K562 (cell line): ENCODE data around the gene SLC27A4. TPM values are rescaled to one million over a fixed set of nuclear protein-coding genes. Genes with fewer than 3 reads are reported as not detected.
A peak's percentile ranks its signal among the peaks of the same experiment; 100 is the strongest.

Source experiments
- ATAC-seq: fragments of 200-7000 bp; cut with Tn5 transposase; 3 replicates; pipeline ENCODE4 v1.9.1; 2020; ENCODE audit warnings: moderate library complexity
- BruUV-seq: library from RNA; stranded (reverse); fragments of 400-500 nt; replicated peaks from 2 replicates; lab custom pipeline; 2021; lab: Mats Ljungman, UMichigan
- CTCF ChIA-PET: fragments of 300-600 bp; formaldehyde crosslinking; extraction: SDS; loops from one replicate; lab custom pipeline; 2021; ENCODE audit warnings: low intra/inter-chr PET ratio; lab: Yijun Ruan, JAX
- POLR2A ChIA-PET: fragments of 300-600, 350-650 bp; sonication (Branson Sonifier 250); formaldehyde crosslinking; extraction: SDS; loops from one replicate; lab custom pipeline; 2021; ENCODE audit warnings: antibody characterized with exemption, inconsistent platforms; lab: Yijun Ruan, JAX
- DNase-seq, 4 experiments: peaks; one replicate each; pipeline versions ENCODE4 v3.0.0 to v3.0.0-alpha.2; 2011 to 2018; ENCODE audit warnings: low spot score in 3 of 4, mixed read lengths in 3 of 4; ENCODE audit errors: extremely low read depth in 1 of 4
- FAIRE-seq: peaks from 2 replicates; lab custom pipeline; 2011; peaks lifted over from hg19 to GRCh38; lab: Jason Lieb, UNC
- H2AFZ ChIP-seq: 2 replicates; pipeline ENCODE4 v1.6.0; 2011; ENCODE audit warnings: low read depth, low read length, control low read depth, inconsistent platforms
- H3K27ac ChIP-seq: fragments of 200-600 bp; 3 replicates; pipeline ENCODE4 v1.8.0; 2011; ENCODE audit warnings: low read depth, mild to moderate bottlenecking, control low read depth, inconsistent platforms, low read length, moderate library complexity, mixed read lengths; ENCODE audit errors: extremely low read depth
- H3K27me3 ChIP-seq, 2 experiments: fragments of 300-600 bp in 1 of 2; 2 replicates in 1 of 2; 3 replicates in 1 of 2; pipeline versions ENCODE4 v1.6.0 to v1.8.0; 2011; ENCODE audit warnings: inconsistent platforms in 2 of 2, low read length in 2 of 2, mild to moderate bottlenecking in 1 of 2, mixed read lengths in 1 of 2, moderate library complexity in 1 of 2; ENCODE audit not compliant: control insufficient read depth in 2 of 2, insufficient read depth in 2 of 2
- H3K36me3 ChIP-seq: fragments of 300-600 bp; 3 replicates; pipeline ENCODE4 v1.8.0; 2011; ENCODE audit warnings: mild to moderate bottlenecking, low read length, inconsistent platforms; ENCODE audit not compliant: control insufficient read depth, insufficient read depth
- H3K4me1 ChIP-seq, 2 experiments: fragments of 200-600 bp in 1 of 2; replicated peaks in 1 of 2; 2 replicates in 1 of 2; 3 replicates in 1 of 2; pipeline versions ENCODE4 v1.5.1 to v1.8.0; 2011; ENCODE audit warnings: inconsistent platforms in 2 of 2, low read length in 2 of 2, mild to moderate bottlenecking in 1 of 2, mixed read lengths in 1 of 2, moderate library complexity in 1 of 2; ENCODE audit not compliant: control insufficient read depth in 2 of 2, insufficient read depth in 2 of 2
- H3K4me2 ChIP-seq: 2 replicates; pipeline ENCODE4 v1.6.1; 2011; ENCODE audit warnings: low read length, control low read depth, inconsistent platforms, mixed read lengths; ENCODE audit not compliant: insufficient read depth
- H3K4me3 ChIP-seq: fragments of 200-600 bp; sonication (generic), shearing (Covaris generic); 2 replicates; pipeline ENCODE4 v1.5.1; 2016; ENCODE audit warnings: control low read depth, inconsistent platforms
- H3K79me2 ChIP-seq: fragments of 200-600 bp; 3 replicates; pipeline ENCODE4 v1.8.0; 2011; ENCODE audit warnings: low read length, inconsistent platforms; ENCODE audit not compliant: control insufficient read depth, insufficient read depth
- H3K9ac ChIP-seq, 2 experiments: 2 replicates each; pipeline versions ENCODE4 v1.6.0 to v1.6.1; 2011; ENCODE audit warnings: low read depth in 2 of 2, low read length in 2 of 2, control low read depth in 1 of 2, inconsistent platforms in 1 of 2, mild to moderate bottlenecking in 1 of 2, mixed read lengths in 1 of 2; ENCODE audit not compliant: insufficient read depth in 1 of 2
- H3K9me1 ChIP-seq: one replicate; pipeline ENCODE4 v1.6.0; 2011; ENCODE audit warnings: inconsistent platforms, mild to moderate bottlenecking, low read length, moderate library complexity; ENCODE audit not compliant: control insufficient read depth, insufficient read depth
- H3K9me3 ChIP-seq: replicated peaks from 2 replicates; pipeline ENCODE4 v1.5.1; 2011; ENCODE audit warnings: low read depth, low read length, inconsistent platforms; ENCODE audit not compliant: control insufficient read depth, insufficient read depth
- H4K20me1 ChIP-seq: replicated peaks from 2 replicates; pipeline ENCODE4 v1.6.1; 2011; ENCODE audit warnings: low read length, inconsistent platforms, mixed read lengths; ENCODE audit not compliant: control insufficient read depth, insufficient read depth
- POLR2G ChIP-seq: fragments of 200-400 bp; formaldehyde crosslinking; IDR thresholded peaks from 2 replicates; pipeline ENCODE4 v1.6.1; 2017; ENCODE audit warnings: low read depth, mild to moderate bottlenecking, antibody characterized with exemption, low read length, moderate library complexity
- RBFOX2 ChIP-seq: fragments of 200-400 bp; formaldehyde crosslinking; IDR thresholded peaks from 2 replicates; pipeline ENCODE4 v1.6.1; 2017; ENCODE audit warnings: low read depth, mild to moderate bottlenecking, low read length, moderate library complexity
- RHOXF2B ChIP-seq: fragments of 250-450 bp; sonication (Bioruptor Pico); conservative IDR thresholded peaks from 2 replicates; pipeline ENCODE4 v1.5.1; 2021
- TAF15 ChIP-seq: fragments of 200-400 bp; formaldehyde crosslinking; IDR thresholded peaks from 2 replicates; pipeline ENCODE4 v1.6.1; 2017; ENCODE audit warnings: mild to moderate bottlenecking, low read depth, low read length, moderate library complexity
- ZNF282 ChIP-seq: sonication (generic); formaldehyde crosslinking; IDR thresholded peaks from 2 replicates; pipeline ENCODE4 v1.8.1; 2023; ENCODE audit warnings: missing genetic modification reagents
- ZNF77 ChIP-seq: fragments of 250-450 bp; sonication (Bioruptor Pico); IDR thresholded peaks from 2 replicates; pipeline ENCODE4 v1.5.0; 2020
- WGBS: fragments of 100-300 bp; shearing (Covaris generic); methylation state at CpG from one replicate; pipeline ENCODE4 v1.1.6; 2016; ENCODE audit warnings: low coverage, mixed read lengths; ENCODE audit not compliant: insufficient coverage; ENCODE audit errors: missing lambda C conversion rate; 5-methylcytosine and 5-hydroxymethylcytosine counted together
- in situ Hi-C: fragments of 300-500 bp; cut with MboI; formaldehyde crosslinking; loops from 4 replicates; pipeline ENCODE4 v1.15.0; 2018; ENCODE audit warnings: inconsistent platforms, mixed read lengths
- intact Hi-C: fragments of 100-400 bp; cut with micrococcal nuclease; formaldehyde crosslinking; loops from 2 replicates; pipeline ENCODE4 v1.14.2; 2022
- polyA plus RNA-seq, 8 experiments: library from polyadenylated mRNA; depleted of rRNA in 4 of 8; stranded (reverse) in 5 of 8; unstranded in 3 of 8; fragments of >200 nt; fragmentation: Nextera tagmentation in 2 of 8; fragmentation: Illumina TruSeq in 1 of 8; extraction: Ambion mirVana in 2 of 8; extraction: Trizol in 1 of 8; gene quantifications; 2 replicates each; pipeline versions ENCODE4 v1.2.1 to v1.2.3, GENCODE V29; 2011 to 2014; ENCODE audit warnings: inconsistent platforms in 1 of 8, missing spikeins in 1 of 8
- total RNA-seq, 7 experiments: library from RNA; depleted of rRNA in 6 of 7; stranded (reverse); fragments of >200 nt in 6 of 7; fragmentation: Illumina TruSeq in 2 of 7; extraction: Trizol in 2 of 7; gene quantifications; 2 replicates each; pipeline versions ENCODE4 v1.2.1 to v1.2.3, GENCODE V29; 2011 to 2021; ENCODE audit warnings: low replicate concordance in 1 of 7
- TF ChIP-seq, protein P1 (sequence below): sonication (generic); formaldehyde crosslinking; IDR thresholded peaks from 2 replicates; pipeline ENCODE4 v1.8.1; 2023; ENCODE audit warnings: mild to moderate bottlenecking, missing genetic modification reagents
- TF ChIP-seq, protein P2 (sequence below): fragments of 450-650 bp; IDR thresholded peaks from 2 replicates; pipeline ENCODE4 v1.6.1; 2018; ENCODE audit warnings: mild to moderate bottlenecking, low read depth; ENCODE audit not compliant: partially characterized antibody
- TF ChIP-seq, protein P3 (sequence below), 3 experiments: IDR thresholded peaks in 2 of 3; conservative IDR thresholded peaks in 1 of 3; 2 replicates each; pipeline ENCODE4 v1.5.1; 2011 to 2012; ENCODE audit warnings: low read length in 3 of 3, mild to moderate bottlenecking in 3 of 3, control low read depth in 2 of 3, improper control_type of control experiment in 1 of 3, inconsistent platforms in 1 of 3, low read depth in 1 of 3, mixed read lengths in 1 of 3, moderate library complexity in 1 of 3; ENCODE audit not compliant: insufficient read depth in 2 of 3

SLC27A4 gene
- total and polyA plus RNA-seq, 9 of the 15 experiments (the other 6 are each of a cell fraction or from before 2014, with no cell fraction given) = 0.25 to 35.7 (median 14.0) TPM

DNA sequence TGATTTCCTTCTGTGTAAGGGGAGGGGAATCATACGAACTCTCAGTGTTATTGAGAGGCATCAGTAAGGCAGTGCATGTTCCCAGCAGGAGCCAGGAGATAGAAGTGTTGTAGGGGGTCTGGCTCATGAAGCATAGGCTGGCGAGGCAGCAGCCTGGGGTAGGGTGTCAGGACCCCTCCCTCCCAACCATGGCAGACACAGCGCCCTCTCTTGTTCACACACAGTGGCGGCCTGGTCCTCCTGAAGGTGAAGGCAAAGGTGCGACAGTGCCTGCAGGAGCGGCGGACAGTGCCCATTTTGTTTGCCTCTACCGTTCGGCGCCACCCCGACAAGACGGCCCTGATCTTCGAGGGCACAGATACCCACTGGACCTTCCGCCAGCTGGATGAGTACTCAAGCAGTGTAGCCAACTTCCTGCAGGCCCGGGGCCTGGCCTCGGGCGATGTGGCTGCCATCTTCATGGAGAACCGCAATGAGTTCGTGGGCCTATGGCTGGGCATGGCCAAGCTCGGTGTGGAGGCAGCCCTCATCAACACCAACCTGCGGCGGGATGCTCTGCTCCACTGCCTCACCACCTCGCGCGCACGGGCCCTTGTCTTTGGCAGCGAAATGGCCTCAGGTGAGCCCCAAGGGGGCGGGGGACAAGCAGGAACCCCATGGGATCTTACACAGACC, 4.7 kb downstream of the SLC27A4 start:
- in situ Hi-C loops = loop anchor here (5.0 kb wide), 1 partner anchor 352 kb away; no protein-coding TSS in a partner anchor
- H3K36me3 ChIP-seq = peaks cover 76% of the 10 kb centered on the region
- no peak overlapping the region for H2AFZ ChIP-seq
- DNase-seq (peak in 1 of 4 experiments; percentile 35), FAIRE-seq (no peak), ATAC-seq (no peak)
- H3K4me1 ChIP-seq = peaks cover 6 to 14% of the 10 kb centered on the region in 2 experiments; a peak in 4 of 5 replicates
- no peak overlapping the region for H3K27ac ChIP-seq
- no peak overlapping the region for H3K4me2 ChIP-seq
- H3K9me1 ChIP-seq = peaks cover 3% of the 10 kb centered on the region
- peak overlapping the region in 1 of 2 experiments; percentile 53; a peak in 1 of 4 replicates for H3K9ac ChIP-seq
- BruUV-seq = no TSS peak
- intact Hi-C loops = loop anchor here (10.0 kb wide), 1 partner anchor 130 kb away; no protein-coding TSS in a partner anchor
- POLR2A ChIA-PET = interaction anchor here (0.6 to 4.8 kb wide), 5 partner anchors 9 to 356 kb away, joined by 3 to 65 read pairs (median 4); partner anchors contain the start of gene PKN3
- H3K79me2 ChIP-seq = peaks cover 11% of the 10 kb centered on the region
- H4K20me1 ChIP-seq = no peaks in the 10 kb centered on the region
- H3K9me3 ChIP-seq = no peaks in the 10 kb centered on the region
- CTCF ChIA-PET = no interaction called here
- H3K4me3 ChIP-seq = no peak overlapping the region
- TF ChIP-seq, protein P1, sequence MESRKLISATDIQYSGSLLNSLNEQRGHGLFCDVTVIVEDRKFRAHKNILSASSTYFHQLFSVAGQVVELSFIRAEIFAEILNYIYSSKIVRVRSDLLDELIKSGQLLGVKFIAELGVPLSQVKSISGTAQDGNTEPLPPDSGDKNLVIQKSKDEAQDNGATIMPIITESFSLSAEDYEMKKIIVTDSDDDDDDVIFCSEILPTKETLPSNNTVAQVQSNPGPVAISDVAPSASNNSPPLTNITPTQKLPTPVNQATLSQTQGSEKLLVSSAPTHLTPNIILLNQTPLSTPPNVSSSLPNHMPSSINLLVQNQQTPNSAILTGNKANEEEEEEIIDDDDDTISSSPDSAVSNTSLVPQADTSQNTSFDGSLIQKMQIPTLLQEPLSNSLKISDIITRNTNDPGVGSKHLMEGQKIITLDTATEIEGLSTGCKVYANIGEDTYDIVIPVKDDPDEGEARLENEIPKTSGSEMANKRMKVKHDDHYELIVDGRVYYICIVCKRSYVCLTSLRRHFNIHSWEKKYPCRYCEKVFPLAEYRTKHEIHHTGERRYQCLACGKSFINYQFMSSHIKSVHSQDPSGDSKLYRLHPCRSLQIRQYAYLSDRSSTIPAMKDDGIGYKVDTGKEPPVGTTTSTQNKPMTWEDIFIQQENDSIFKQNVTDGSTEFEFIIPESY (CRISPR knock-in tag) = peak; percentile 91
- peak; percentile 32; the same call in 1 of the 2 replicates for TF ChIP-seq RBFOX2
- TF ChIP-seq ZNF282 = no peak
- TF ChIP-seq, protein P2, sequence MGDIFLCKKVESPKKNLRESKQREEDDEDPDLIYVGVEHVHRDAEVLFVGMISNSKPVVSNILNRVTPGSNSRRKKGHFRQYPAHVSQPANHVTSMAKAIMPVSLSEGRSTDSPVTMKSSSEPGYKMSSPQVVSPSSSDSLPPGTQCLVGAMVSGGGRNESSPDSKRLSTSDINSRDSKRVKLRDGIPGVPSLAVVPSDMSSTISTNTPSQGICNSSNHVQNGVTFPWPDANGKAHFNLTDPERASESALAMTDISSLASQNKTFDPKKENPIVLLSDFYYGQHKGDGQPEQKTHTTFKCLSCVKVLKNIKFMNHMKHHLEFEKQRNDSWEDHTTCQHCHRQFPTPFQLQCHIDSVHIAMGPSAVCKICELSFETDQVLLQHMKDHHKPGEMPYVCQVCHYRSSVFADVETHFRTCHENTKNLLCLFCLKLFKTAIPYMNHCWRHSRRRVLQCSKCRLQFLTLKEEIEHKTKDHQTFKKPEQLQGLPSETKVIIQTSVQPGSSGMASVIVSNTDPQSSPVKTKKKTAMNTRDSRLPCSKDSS = no peak
- TF ChIP-seq, protein P3, sequence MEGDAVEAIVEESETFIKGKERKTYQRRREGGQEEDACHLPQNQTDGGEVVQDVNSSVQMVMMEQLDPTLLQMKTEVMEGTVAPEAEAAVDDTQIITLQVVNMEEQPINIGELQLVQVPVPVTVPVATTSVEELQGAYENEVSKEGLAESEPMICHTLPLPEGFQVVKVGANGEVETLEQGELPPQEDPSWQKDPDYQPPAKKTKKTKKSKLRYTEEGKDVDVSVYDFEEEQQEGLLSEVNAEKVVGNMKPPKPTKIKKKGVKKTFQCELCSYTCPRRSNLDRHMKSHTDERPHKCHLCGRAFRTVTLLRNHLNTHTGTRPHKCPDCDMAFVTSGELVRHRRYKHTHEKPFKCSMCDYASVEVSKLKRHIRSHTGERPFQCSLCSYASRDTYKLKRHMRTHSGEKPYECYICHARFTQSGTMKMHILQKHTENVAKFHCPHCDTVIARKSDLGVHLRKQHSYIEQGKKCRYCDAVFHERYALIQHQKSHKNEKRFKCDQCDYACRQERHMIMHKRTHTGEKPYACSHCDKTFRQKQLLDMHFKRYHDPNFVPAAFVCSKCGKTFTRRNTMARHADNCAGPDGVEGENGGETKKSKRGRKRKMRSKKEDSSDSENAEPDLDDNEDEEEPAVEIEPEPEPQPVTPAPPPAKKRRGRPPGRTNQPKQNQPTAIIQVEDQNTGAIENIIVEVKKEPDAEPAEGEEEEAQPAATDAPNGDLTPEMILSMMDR (IDR thresholded peaks at IDR 0.05 in 2 of 3, conservative IDR thresholded peaks at IDR 0.05 in 1 of 3; ENCODE audit: insufficient read depth in 2 of 3, low read depth in 1 of 3, low read length in 3 of 3) = peak in 1 of 3 experiments; percentile 17; a peak in 1 of 6 replicates
- TF ChIP-seq RHOXF2B = no peak
- TF ChIP-seq ZNF77 = no peak
- no peak for TF ChIP-seq TAF15
- TF ChIP-seq POLR2G = 0 out of 2 replicates have a peak, but pooled peaks have one; percentile 19
- WGBS = 95% methylated on average over 28 of the region's 28 CpGs
- no peaks in the 10 kb centered on the region for H3K27me3 ChIP-seq
